Osteocyte (in vitro differentiated cells): Measurements from ENCODE around the gene INPP4B. TPM values are rescaled to one million over a fixed set of nuclear protein-coding genes. Genes with fewer than 3 reads are reported as not detected.

Experiments used
- DNase-seq: peaks from one replicate; pipeline ENCODE4 v3.0.0; 2021; ENCODE audit warnings: mixed read lengths; ENCODE audit not compliant: unreplicated experiment; ENCODE audit errors: extremely low spot score
- H3K27ac Mint-ChIP-seq: one replicate; pipeline ENCODE4 v1.8.0; 2021; ENCODE audit warnings: mild to moderate bottlenecking, mixed read lengths; ENCODE audit not compliant: unreplicated experiment
- H3K27me3 Mint-ChIP-seq: one replicate; pipeline ENCODE4 v1.8.0; 2021; ENCODE audit warnings: mixed read lengths; ENCODE audit not compliant: unreplicated experiment
- H3K36me3 Mint-ChIP-seq: one replicate; pipeline ENCODE4 v1.8.0; 2021; ENCODE audit warnings: mixed read lengths; ENCODE audit not compliant: unreplicated experiment
- H3K4me1 Mint-ChIP-seq: one replicate; pipeline ENCODE4 v1.8.0; 2021; ENCODE audit warnings: mixed read lengths; ENCODE audit not compliant: unreplicated experiment
- H3K4me3 Mint-ChIP-seq: one replicate; pipeline ENCODE4 v1.8.0; 2021; ENCODE audit warnings: mild to moderate bottlenecking, moderate library complexity, mixed read lengths; ENCODE audit not compliant: unreplicated experiment
- H3K9me3 Mint-ChIP-seq: one replicate; pipeline ENCODE4 v1.8.0; 2021; ENCODE audit warnings: mixed read lengths; ENCODE audit not compliant: unreplicated experiment
- CTCF ChIP-seq: fragments of 200-600 bp; sonication (generic); IDR thresholded peaks from 2 replicates; pipeline ENCODE4 v1.5.0; 2021; ENCODE audit warnings: antibody characterized with exemption, mild to moderate bottlenecking, moderate library complexity
- total RNA-seq: library from RNA; stranded (reverse); gene quantifications from 2 replicates; pipeline ENCODE4 v1.2.1, GENCODE V29; 2021

INPP4B gene
- total RNA-seq, 1 donor from 2014 or later = 10.9 TPM

- H3K4me3 Mint-ChIP-seq = no peak overlapping the region
- no peaks in the 10 kb centered on the region for H3K27me3 Mint-ChIP-seq
- no peak for DNase-seq
- H3K9me3 Mint-ChIP-seq = no peaks in the 10 kb centered on the region
- peaks cover 15% of the 10 kb centered on the region for H3K4me1 Mint-ChIP-seq
- H3K27ac Mint-ChIP-seq = peak overlapping the region; percentile 29
- TF ChIP-seq CTCF = no peak
- peaks cover under 1% of the 10 kb centered on the region for H3K36me3 Mint-ChIP-seq
Observed at GRCh38 chr4:142351958-142352357, 494.1 kb downstream of the INPP4B start.

- TF ChIP-seq CTCF = no peak
- Mint-ChIP-seq H3K4me1 (peaks cover 15% of the 10 kb centered on the region), H3K4me3 (no peak overlapping the region), H3K36me3 (no peaks in the 10 kb centered on the region), H3K27me3 (no peaks in the 10 kb centered on the region), H3K9me3 (no peaks in the 10 kb centered on the region), H3K27ac (no peak overlapping the region)
- no peak for DNase-seq
Observed at GRCh38 chr4:142350871-142351270, 495.2 kb downstream of the INPP4B start.

GRCh38 chr4:142348613-142349021 is 497.5 kb downstream of the INPP4B start:
- H3K4me3 Mint-ChIP-seq = no peak overlapping the region
- no peak for DNase-seq
- H3K4me1 Mint-ChIP-seq = peaks cover 7% of the 10 kb centered on the region
- TF ChIP-seq CTCF = no peak
- no peak overlapping the region for H3K27ac Mint-ChIP-seq
- H3K36me3 Mint-ChIP-seq = no peaks in the 10 kb centered on the region
- H3K9me3 Mint-ChIP-seq = no peaks in the 10 kb centered on the region
- no peaks in the 10 kb centered on the region for H3K27me3 Mint-ChIP-seq

- Mint-ChIP-seq H3K4me1 (peaks cover 3% of the 10 kb centered on the region), H3K27ac (no peak overlapping the region), H3K27me3 (no peaks in the 10 kb centered on the region), H3K36me3 (no peaks in the 10 kb centered on the region), H3K4me3 (no peak overlapping the region), H3K9me3 (no peaks in the 10 kb centered on the region)
- DNase-seq = no peak
- TF ChIP-seq CTCF = no peak
Observed at GRCh38 chr4:142347241-142347640, 498.9 kb downstream of the INPP4B start.

- no peak for DNase-seq
- Mint-ChIP-seq H3K36me3 (no peaks in the 10 kb centered on the region), H3K27me3 (no peaks in the 10 kb centered on the region), H3K27ac (no peak overlapping the region), H3K4me3 (no peak overlapping the region), H3K9me3 (peaks cover 2% of the 10 kb centered on the region), H3K4me1 (no peaks in the 10 kb centered on the region)
- TF ChIP-seq CTCF = no peak
Observed at GRCh38 chr4:142345924-142346323, 500.2 kb downstream of the INPP4B start.
